Right cardiac atrium (tissue), 5 donors: Measurements from ENCODE around the gene ABTB1. TPM values are rescaled to one million over a fixed set of nuclear protein-coding genes. Genes with fewer than 3 reads are reported as not detected.

Source experiments
- ATAC-seq, 2 donors: fragments of 200-7000 bp; cut with Tn5 transposase; one replicate each; pipeline versions ENCODE4 v1.8.0 to v1.9.1; 2020; ENCODE audit warnings: moderate library complexity in 2 of 2, mild to moderate bottlenecking in 1 of 2
- DNase-seq, 3 donors: peaks; one replicate each; pipeline ENCODE4 v3.0.0-alpha.2; 2020
- H3K27ac ChIP-seq: one replicate; pipeline ENCODE4 v1.5.1; 2013; ENCODE audit warnings: mild to moderate bottlenecking, low read length, control low read depth, moderate library complexity
- H3K27me3 ChIP-seq: one replicate; pipeline ENCODE4 v1.6.1; 2013; ENCODE audit not compliant: control insufficient read depth, insufficient read depth
- H3K4me1 ChIP-seq: one replicate; pipeline ENCODE4 v1.6.1; 2013; ENCODE audit warnings: low read length; ENCODE audit not compliant: control insufficient read depth, insufficient read depth
- H3K4me3 ChIP-seq: one replicate; pipeline ENCODE4 v1.5.1; 2013; ENCODE audit warnings: low read length, control low read depth
- H3K9me3 ChIP-seq: one replicate; pipeline ENCODE4 v1.6.1; 2013; ENCODE audit warnings: low read length; ENCODE audit not compliant: control insufficient read depth
- WGBS: extraction: QIAGEN DNeasy Blood & Tissue Kit; methylation state at CpG from one replicate; pipeline ENCODE4 v1.1.7; 2013; 5-methylcytosine and 5-hydroxymethylcytosine counted together
- intact Hi-C, 4 donors: fragments of 100-400 bp; cut with DNase I; formaldehyde crosslinking; loops; one replicate each; pipeline versions ENCODE4 v1.11.0 to v1.14.0; 2022 to 2023
- polyA plus RNA-seq: library from polyadenylated mRNA; stranded (reverse); fragments of 200-250 nt; gene quantifications from one replicate; pipeline ENCODE4 v1.2.3, GENCODE V29; 2013
- total RNA-seq, 4 donors: library from RNA; stranded (reverse); fragmentation: NEBNext Ultra II Directional; extraction: Animal tissue kit (Norgen Biotek cat#: 25700); gene quantifications; one replicate each; pipeline ENCODE4 v1.2.1, GENCODE V29; 2021
- donor health status: healthy with polysubstance abuse.
- donor health status: DM: no; HTN: yes; CAD: no.
- donor health status: DM: no; HTN: no; CAD: no.
- donor health status: DM: no; HTN: yes; CAD: no; lungs with severe emphysema.
- donor health status: DM: yes; HTN: yes; CAD: no.

The ABTB1 gene
- total and polyA plus RNA-seq, 5 donors, result 20.2 to 47.1 (median 37.0) TPM

DNA sequence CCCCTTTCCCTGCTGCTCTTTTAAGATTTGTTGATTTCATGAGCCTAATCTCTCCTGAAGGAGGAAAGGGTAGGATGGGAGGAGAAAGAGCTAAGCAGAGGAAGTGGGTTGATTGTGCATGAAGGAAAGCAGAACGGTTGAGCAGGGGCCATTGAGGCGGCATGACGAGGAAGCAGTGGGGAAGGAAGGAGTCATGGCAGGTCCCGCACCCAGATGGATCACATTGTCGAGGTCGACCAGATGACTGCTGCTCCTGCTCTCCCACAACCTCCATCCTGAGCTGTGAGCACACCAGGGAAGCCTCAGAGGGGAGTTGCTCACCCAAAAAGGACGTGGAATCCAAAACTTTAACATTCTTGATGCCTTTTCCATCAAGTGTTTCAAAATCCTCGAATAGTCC lies 42.8 kb downstream of the ABTB1 start:
- DNase-seq (peak in 2 of 3 donors; percentile 7 to 40), ATAC-seq (no peak)
- 55% methylated on average over 8 of the region's 8 CpGs for WGBS

DNA sequence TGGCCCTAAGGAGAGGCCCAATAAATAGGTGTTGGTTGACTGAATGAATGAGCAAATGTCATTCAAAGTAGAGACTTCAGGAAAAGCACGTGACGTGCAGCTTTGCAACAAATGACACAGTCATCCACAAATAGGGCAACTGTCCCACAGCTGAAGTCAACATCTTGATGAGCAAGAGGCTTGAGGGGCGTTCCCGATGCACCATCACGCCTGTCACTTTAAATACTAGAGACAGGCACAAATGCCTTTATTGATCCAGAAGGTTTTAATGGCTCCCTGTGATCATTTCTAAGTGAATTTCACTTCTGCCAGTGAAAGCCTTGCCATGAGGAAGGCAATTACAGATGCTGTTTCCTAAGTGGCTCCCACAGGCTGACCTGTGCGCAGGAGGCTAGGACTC lies 43.6 kb downstream of the ABTB1 start:
- H3K27me3 ChIP-seq, result no peaks in the 10 kb centered on the region
- intact Hi-C loops, result no loop called here
- peaks cover 28% of the 10 kb centered on the region for H3K4me1 ChIP-seq
- 90% methylated on average over 6 of the region's 6 CpGs for WGBS
- no peak overlapping the region for H3K4me3 ChIP-seq
- no peaks in the 10 kb centered on the region for H3K9me3 ChIP-seq
- ATAC-seq (no peak), DNase-seq (peak in 2 of 3 donors; percentile 5)
- peak overlapping the region; percentile 30 for H3K27ac ChIP-seq

More for the DNA sequence above, 42.8 kb downstream of the ABTB1 start:
- Histone ChIP-seq H3K27me3 (no peaks in the 10 kb centered on the region), H3K27ac (peak overlapping the region; percentile 65), H3K4me3 (no peak overlapping the region), H3K9me3 (no peaks in the 10 kb centered on the region), H3K4me1 (peaks cover 28% of the 10 kb centered on the region)
- intact Hi-C loops, result no loop called here

DNA sequence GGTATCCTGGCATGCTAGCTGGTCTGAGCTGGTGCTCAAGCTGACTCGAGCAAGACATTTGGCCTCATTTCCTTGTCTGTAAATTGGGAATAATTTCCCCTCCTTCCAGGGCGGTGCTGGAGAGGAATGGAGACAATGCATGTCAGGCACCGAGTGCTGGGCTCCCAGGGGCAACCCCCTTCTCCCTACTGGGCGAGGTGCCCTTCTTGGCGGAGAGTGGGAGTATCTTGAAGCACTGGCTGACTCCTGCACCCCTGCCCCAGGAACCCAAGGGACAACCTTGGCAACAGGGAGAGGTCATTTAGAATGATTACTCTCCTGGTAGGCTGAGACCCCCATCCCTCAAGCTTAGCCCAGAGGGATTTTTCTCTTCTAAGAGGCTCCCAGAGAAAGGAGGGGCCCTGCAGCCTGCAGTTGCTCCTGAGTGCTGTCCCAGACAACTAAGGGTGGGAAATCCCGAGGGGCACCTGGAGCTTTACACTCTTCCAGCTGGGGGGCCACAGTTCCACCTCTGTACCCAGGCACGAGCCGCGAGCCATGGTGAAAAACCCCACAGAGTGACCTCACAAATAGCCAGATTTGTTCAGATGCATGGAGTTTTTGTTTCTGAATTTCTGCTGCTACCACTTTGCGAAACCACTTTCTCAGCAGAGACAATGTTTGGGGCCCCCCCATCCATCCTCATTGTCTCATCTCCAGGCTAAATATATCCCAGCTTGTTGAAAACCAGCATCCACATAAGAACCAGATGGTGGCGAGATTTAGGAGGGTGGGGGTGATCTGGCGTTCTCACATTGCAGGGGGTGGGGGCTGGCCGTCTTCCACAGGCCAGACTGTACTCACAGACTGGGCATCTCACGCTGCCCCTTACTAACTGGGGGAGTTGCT lies 44.8 kb downstream of the ABTB1 start:
- DNase-seq (peak; percentile 19 to 76 (median 56)), ATAC-seq (peak in 1 of 2 donors; percentile 48)
- peaks cover 26% of the 10 kb centered on the region for H3K4me1 ChIP-seq
- no peak overlapping the region for H3K4me3 ChIP-seq
- no peaks in the 10 kb centered on the region for H3K27me3 ChIP-seq
- H3K9me3 ChIP-seq, result no peaks in the 10 kb centered on the region
- H3K27ac ChIP-seq, result peak overlapping the region; percentile 21
- intact Hi-C loops, result no loop called here
- WGBS, result 62% methylated on average over 14 of the region's 14 CpGs

- H3K27ac ChIP-seq, result peak overlapping the region; percentile 9
- DNase-seq (no peak), ATAC-seq (no peak)
- H3K4me3 ChIP-seq, result no peak overlapping the region
- intact Hi-C loops, result no loop called here
- peaks cover 28% of the 10 kb centered on the region for H3K4me1 ChIP-seq
- no peaks in the 10 kb centered on the region for H3K9me3 ChIP-seq
- no peaks in the 10 kb centered on the region for H3K27me3 ChIP-seq
- WGBS, result 84% methylated on average over 7 of the region's 7 CpGs
These were observed 45.6 kb downstream of the ABTB1 start for GRCh38 chr3:127718245-127718915.

DNA sequence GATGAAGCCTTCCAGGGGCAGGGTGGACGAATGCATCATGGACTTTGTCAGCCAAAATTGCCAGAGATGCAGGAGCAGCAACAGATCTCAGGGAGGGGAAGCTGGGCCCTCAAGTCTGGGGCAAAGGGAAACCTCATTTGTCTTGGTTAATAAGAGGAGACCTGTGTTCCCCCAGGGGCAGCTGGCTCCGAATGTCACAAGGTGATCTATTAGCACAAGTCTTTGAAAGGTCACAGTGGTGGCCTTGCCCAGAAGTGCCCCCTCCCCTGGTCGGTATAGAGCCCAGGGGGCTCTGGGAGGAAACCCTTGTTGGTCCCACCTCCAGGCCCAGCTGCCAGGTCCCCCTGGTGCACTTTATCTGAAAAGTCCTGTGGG lies 46.2 kb downstream of the ABTB1 start:
- WGBS, result 43% methylated on average over 3 of the region's 3 CpGs
- H3K27ac ChIP-seq, result no peak overlapping the region
- no peaks in the 10 kb centered on the region for H3K9me3 ChIP-seq
- no peak for ATAC-seq
- intact Hi-C loops, result no loop called here
- no peak for DNase-seq
- H3K4me3 ChIP-seq, result no peak overlapping the region
- H3K4me1 ChIP-seq, result peaks cover 28% of the 10 kb centered on the region
- H3K27me3 ChIP-seq, result no peaks in the 10 kb centered on the region

DNA sequence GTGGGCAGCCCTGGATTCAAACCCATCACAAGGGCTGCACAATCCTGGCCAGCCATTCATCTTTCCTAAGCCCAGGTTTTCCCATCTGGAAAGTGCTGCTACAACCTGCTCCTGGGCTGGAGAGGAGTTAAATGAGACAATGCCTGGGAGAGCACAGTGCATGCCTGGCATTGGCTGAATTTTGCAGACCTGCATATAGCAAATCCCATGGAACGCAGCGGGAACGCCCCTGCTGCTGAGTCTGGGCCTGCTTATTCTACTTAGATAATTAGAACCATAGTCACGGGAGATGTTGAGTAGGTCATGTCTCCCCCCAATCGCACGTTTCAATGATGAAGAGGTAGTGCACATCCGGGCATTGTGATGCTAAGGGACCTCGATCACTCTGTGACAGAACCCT lies 46.6 kb downstream of the ABTB1 start:
- ATAC-seq (no peak), DNase-seq (no peak)
- peaks cover 26% of the 10 kb centered on the region for H3K4me1 ChIP-seq
- no peaks in the 10 kb centered on the region for H3K27me3 ChIP-seq
- intact Hi-C loops, result no loop called here
- H3K9me3 ChIP-seq, result no peaks in the 10 kb centered on the region
- no peak overlapping the region for H3K4me3 ChIP-seq
- H3K27ac ChIP-seq, result no peak overlapping the region
- WGBS, result 95% methylated on average over 8 of the region's 8 CpGs

DNA sequence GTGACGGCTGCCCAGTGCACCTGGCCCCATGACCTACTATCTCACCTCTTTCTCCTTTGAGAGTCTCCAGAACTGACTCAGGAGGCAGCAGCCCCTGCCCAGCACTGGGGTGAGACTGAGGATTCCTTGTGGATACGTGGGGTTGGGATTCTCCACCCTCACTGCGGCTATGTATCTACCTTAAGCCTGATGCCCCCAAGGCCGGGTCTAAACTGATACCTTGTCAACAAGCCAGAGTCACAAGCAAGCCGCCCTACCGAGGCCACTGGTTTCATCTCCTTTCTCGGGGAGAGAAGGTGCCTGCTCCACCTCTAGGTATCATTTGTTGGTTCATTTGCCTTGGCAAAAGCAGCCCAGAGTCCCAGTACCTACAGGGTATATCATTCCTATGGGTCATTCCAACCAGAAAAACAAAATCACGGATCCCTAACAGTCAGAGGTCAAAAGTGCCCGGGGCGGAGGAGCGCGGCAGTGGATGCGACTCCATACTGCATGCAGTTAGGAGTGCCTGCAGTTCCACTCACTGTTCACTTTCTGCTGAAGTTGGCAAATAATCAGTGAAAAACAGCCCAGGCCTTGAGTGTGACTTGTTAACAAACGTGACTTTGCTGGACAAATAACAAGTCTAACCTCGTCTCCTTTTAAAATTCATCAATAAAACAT lies 47.5 kb downstream of the ABTB1 start:
- no peak overlapping the region for H3K4me3 ChIP-seq
- H3K27ac ChIP-seq, result no peak overlapping the region
- intact Hi-C loops, result no loop called here
- H3K27me3 ChIP-seq, result no peaks in the 10 kb centered on the region
- H3K4me1 ChIP-seq, result peaks cover 21% of the 10 kb centered on the region
- no peak for ATAC-seq
- no peaks in the 10 kb centered on the region for H3K9me3 ChIP-seq
- DNase-seq, result no peak
- WGBS, result 94% methylated on average over 15 of the region's 15 CpGs

DNA sequence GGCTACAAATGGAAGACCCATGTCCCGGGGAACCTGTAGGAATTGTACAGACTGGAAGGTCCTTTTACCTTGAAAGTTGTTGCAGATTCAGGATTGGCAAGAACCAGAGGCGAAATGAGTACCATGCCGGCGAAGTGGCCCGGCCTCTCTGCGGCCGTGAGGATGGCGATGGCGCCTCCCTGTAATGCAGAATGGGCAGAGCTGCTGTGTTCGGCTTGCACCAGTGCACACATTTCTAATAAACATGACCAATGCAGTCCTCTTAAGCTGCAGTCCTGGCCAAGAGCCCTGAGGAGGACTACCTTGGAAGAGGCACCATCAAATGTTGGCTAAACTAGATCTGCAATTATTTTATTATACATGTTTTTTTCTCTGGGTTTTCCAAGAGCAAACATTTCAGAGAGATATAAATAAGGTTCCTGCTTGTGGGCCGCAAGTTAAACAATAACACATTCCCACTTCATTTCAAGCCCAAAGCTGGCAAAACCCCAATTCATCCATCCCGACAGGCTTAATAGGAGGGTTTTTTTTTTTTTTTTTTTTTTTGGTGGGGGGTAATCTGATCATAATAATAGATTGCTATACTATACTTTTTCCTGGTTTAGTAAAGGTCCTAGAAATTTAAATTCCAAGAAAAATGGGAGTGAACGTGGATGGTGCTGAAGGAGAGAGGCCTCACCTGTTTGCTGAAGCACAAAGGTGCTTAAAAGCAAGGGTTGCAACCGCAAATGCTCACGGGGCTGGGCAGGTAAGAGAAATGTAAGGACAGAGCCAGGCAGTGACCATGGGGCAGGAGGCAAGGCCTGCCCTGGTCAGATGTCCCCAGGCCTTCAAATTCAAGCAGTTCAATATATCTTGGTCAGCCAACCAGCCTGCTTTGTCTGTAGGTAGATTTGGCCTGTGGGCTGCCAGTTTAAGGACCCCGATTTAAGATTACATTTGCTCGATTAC lies 48.5 kb downstream of the ABTB1 start:
- Histone ChIP-seq H3K4me3 (no peak overlapping the region), H3K27ac (no peak overlapping the region), H3K4me1 (peaks cover 18% of the 10 kb centered on the region), H3K9me3 (no peaks in the 10 kb centered on the region), H3K27me3 (no peaks in the 10 kb centered on the region)
- DNase-seq (no peak), ATAC-seq (no peak)
- intact Hi-C loops, result no loop called here
- WGBS, result 92% methylated on average over 17 of the region's 17 CpGs

DNA sequence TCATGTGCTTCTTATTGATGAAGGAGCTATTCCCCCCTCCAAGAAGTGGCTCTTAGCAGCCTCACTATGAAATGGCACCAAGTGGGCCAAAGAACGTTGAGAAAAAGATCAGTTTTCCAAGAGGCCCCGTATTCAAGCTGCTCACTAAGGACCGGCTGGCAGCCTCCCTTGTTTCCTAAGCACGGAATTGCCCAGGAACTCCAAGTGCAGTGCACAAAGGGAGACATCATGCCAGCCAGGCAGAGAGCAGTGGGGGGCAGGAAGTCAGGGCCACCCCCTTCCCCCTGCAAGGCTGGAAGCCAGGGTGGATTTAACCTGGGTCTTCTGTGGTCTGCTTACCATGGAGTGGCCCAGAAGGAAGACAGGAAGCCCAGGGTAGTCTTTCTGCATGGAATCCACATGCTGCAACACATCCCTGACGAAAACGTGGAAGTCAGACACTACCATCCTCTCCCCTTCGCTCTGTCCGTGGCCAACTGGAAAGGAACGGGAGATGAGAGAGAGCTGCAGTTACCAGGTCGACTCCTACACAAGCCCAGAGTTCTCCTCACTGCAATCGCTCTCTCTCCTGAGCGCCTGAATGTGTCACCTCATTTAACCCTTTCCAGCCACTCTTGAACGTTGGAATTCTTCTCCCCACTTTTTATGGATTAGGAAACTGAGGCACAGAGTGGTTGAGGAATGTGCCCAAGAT lies 49.5 kb downstream of the ABTB1 start:
- WGBS, result 40% methylated on average over 13 of the region's 13 CpGs
- DNase-seq (peak in 1 of 3 donors; percentile 35), ATAC-seq (no peak)
- Histone ChIP-seq H3K9me3 (no peaks in the 10 kb centered on the region), H3K4me3 (no peak overlapping the region), H3K27me3 (no peaks in the 10 kb centered on the region), H3K27ac (peak overlapping the region; percentile 63), H3K4me1 (peaks cover 18% of the 10 kb centered on the region)
- intact Hi-C loops, result no loop called here

- H3K27me3 ChIP-seq, result no peaks in the 10 kb centered on the region
- H3K4me1 ChIP-seq, result peaks cover 12% of the 10 kb centered on the region
- H3K9me3 ChIP-seq, result no peaks in the 10 kb centered on the region
- no peak overlapping the region for H3K4me3 ChIP-seq
- ATAC-seq (peak; percentile 39 to 43), DNase-seq (no peak)
- 45% methylated on average over 11 of the region's 11 CpGs for WGBS
- intact Hi-C loops, result no loop called here
- H3K27ac ChIP-seq, result peak overlapping the region; percentile 10
These were observed 50.3 kb downstream of the ABTB1 start for GRCh38 chr3:127723011-127723567.
